Measurements from ENCODE around the gene PRSS50.

Gene PRSS50

DNA sequence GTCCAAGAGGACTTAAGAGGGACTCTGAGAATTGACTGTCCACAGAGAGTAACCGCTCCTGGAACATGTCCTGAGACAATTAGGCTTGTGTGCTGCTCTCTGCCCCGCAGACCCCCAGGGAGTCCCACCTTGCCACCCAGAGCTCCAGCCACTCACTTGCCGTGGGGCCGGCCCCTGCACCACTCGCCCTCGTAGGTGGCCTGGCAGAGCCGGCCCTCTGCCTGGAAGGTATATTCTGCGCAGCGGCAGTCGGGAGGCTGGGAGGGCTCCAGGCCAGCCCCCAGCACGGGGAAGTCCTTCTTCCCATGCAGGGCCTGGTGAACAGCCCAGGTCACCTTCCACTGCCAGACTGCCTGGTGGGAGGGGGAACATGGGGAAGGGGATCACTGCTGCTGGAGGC, 34.7 kb downstream of the PRSS50 start:
- no peak for DNase-seq

DNA sequence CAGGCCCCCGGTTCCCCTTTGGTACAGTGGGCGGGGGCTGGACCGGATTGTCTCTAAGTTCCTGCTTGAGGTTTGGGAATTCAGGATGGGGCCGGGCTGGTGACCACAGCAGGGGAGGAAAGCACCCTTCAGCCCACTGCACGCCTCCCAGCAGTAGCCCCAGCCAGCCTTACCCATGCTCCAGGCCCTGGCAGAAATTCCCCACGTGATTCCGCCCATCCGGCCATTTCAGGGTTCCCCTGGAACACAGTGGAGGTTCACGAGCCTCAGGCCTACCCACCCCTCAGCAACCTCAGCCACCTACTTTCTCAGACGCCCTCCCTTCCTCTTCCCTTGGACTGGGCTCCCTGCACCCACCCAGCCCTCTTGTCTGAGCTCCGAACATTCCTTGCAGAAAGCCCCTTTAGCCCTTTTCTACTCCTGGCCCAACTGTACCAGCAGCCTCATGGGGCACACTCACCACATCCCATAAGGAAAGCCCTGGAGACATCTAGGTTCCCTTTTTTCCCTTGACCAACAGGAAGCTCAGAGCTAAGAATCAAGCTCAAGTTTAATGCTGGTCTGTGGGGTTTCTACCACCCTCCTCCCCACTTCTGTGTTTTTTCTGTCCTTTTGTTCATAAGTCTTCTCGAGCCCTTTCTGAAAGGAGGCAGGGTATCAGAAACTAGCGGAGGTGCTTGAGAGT, 35.7 kb downstream of the PRSS50 start:
- no peak for DNase-seq

DNA sequence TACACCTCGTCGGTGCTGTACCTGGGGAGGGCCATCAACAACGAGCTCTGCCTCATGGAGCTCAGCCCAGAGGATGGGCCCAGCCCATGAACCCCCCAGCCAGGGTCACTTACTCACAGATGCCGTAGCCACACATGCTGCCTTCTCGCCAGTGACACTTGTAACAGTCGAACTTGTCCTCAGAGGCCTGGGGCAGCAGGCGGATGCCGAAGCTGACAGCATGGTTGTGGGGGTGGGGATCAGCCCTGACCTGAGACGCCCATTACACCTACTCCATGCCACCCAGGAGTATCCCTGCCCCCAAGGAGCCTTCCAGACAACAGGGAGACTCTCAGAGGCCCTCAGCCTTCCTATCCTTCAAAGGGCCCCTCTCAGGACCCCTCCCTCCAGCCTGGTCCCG, 36.3 kb downstream of the PRSS50 start:
- DNase-seq: no peak

DNA sequence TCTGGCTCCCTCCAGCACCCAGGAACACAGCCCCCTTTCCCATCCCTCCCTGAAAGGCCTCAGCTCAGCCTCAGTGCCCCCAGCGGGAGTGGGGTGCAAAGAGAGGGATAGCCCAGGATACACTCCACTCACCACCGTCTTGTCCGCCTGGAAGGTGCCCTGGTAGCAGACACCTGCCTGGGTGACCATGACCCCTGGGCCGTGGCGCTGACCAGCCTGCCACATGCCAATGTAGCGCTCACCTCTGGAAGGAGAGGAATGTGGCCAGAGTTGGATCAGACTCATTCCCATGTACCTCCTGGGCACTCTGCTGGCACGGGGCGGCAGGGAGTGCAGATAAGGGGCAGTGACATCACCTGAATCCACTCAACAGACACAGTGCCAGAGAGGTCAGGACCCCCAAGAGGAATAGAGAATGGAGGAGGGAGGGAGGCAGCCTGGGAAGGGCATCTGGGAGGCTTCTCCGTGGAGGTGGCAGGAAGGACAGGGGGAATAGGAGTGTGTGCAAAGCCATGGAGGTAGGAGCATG, 37.3 kb downstream of the PRSS50 start:
- DNase-seq: no peak

DNA sequence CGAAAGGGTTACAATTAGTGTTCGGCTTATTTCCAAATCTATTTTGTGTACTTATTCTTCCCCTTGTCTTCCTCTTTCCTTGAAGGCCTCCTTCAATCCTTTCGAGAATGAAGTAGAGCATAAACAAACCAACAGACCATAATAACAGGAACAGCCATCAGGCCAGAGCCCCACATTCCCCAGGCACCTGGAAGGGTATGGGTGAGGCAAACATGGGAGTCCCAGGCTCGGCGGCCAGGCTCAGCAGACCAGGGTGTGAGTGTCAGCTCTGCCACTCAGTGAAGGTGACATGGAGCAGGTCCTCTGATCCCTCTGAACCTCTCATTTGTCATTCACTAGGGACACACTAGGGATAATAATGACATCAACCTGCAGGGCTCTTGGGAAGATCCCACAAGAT, 38.0 kb downstream of the PRSS50 start:
- DNase-seq: no peak

DNA sequence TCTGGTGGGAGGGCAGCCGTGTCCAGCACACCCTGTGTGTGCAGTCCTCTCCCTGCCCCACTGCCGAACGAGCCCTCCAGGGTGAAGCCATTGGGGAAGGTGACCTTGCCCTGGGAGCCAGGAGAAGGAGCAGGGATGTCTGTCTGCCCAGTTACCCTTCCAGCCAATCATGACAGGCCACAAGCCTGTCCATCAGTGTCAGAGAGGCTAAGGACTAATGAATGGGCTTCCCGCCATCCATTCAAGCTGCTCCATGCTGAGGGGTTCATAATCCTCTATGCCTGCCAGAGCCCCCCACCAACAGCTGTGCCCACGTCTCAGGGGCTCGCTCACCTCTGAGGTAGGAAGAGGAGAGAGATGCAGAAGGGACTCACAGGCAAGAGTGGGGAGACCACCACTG, 39.4 kb downstream of the PRSS50 start:
- no peak for DNase-seq

DNA sequence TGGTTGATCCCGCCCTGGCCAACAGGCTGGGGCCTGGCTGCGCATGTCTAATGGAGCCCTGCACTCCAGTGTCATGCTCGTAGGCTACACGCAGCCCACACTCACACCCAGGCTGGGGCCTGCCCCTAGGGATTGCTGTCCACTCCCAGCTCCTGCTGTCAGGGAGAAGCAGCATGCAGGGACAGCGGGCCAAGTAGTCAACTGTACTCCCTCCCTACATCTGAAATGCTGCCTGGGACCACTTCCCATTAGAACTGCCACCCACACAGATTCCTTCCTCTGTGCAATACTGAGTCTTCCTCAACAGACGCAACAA, 40.3 kb downstream of the PRSS50 start:
- DNase-seq: no peak

DNA sequence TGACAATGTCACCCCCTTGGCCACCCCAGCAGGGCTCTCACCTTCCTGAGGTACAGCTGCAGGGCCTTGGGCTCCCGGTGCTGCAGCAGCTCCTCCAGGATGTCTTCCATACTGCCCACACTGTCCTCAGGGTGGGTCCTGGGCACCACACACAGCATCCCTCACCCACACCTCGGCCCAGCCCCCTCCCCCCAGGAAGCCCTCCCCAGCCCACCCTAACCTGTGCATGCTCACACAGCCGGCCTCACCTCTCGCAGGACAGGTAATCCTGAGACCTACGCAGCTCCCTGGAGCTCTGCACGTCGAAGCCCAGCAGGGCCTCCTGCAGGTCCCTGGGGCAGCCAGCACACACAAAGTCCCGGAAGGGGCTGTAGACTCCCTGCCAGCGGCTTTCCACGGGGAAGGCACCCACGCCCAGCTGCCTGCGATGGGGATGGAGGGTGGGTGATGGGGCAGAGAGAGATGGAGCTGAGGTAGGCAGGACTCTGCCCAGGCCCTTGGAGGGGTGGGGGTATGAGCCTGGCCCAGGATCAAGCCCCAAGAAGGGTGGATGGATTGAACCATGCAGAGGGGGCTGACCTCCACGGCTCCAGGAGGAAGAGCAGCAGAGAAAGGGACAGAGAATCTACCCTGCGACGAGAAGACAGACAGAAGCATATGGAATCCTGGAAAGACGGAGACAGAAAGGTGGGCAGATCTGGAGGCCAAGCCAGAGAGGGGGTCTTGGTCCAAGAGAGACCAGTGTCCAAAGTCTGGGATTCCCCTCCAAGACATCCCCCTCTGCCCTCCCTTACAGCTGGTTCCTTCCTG, 40.9 kb downstream of the PRSS50 start:
- no peak for DNase-seq

DNA sequence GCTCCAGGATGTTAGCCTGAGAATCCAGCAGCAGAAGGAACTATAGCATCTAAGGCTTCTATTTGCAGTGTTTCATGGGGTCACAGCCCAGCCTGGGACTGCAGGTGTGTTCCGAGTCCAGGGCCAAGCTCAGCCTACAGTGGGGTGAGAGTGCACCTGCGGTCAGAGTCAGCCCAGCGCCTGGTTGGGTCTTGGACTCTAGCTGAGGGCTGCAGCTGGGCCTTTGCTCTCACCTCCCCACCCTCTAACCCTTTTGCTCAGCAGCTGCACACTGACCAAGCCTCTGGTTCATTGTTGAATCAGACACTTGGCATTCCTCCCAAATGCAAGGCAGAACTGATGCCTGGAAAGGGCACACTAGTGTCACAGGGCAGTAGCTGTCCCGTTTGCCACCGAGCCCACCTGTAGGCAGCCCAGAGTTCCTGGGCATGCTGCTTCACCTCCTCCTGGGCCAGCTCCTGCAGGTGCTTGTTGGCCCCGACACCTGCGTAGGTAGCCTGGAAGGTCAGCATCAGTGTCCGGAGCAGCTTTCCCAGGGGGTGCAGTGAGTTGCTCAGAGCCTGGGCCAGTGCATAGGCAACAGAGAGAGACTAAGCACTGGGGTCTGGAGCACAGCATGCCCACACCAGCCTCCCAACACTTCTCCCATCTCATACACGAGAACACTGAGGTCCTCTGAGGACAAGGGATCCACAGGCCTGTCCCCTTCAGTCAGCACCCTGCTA, 41.7 kb downstream of the PRSS50 start:
- DNase-seq: no peak

DNA sequence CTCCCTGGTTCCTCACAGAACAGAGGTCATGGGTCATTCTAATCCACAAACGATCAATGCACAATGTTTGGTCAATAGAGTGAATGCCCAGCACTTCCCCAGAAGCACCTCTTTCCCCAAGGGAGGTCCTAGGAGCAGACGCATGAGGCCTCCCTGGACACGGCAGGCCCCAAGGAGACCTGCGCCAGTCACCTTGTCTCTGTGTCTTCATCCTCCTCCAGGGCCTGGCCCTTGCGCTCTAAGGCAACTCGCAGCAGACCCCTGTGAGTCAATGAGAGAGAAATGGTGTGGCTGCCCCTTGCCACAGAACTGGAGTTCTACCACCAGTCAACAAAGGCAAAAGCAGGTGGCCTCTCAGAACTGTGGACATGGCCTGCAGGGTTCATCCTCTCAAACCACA, 42.2 kb downstream of the PRSS50 start:
- DNase-seq: no peak

DNA sequence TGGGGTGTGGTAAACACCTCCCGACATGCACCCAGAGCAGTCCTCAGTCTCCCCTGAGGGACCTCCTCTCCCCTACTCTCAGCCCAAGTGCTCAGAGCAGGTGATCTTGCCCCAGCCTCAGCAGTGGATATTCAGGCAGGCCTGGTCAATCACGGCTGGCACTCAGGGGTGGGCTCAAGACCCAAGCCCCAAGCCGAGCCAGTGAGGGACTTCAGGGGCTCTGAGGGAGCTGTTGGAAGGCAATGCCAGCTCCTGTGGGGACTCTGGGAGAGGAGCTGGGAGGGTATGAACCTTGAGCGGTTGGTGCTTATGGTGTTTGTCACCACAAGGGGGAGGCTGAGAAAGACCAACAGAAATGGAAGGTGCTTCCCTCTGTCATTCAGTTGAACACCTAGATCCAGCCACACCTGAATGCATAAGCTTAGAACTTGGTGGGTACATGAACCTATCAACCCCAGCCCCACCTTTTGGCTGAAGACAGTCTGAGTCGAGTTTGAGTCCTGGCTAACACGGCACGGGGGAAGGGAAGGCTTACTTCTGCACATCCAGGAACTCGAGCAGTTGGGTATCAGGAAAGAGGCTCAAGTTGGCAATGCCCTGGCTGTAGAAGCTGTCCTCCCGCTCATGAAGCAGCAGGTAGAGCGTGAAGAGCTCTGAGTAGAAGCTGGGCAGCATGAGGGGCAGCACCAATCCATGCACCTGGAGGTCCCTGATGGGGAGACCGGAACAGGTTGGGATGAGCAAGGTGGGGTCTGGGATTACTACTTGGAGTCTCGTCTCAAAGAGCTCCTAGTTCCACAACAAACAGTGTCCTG, 43.4 kb downstream of the PRSS50 start:
- DNase-seq: no peak

DNA sequence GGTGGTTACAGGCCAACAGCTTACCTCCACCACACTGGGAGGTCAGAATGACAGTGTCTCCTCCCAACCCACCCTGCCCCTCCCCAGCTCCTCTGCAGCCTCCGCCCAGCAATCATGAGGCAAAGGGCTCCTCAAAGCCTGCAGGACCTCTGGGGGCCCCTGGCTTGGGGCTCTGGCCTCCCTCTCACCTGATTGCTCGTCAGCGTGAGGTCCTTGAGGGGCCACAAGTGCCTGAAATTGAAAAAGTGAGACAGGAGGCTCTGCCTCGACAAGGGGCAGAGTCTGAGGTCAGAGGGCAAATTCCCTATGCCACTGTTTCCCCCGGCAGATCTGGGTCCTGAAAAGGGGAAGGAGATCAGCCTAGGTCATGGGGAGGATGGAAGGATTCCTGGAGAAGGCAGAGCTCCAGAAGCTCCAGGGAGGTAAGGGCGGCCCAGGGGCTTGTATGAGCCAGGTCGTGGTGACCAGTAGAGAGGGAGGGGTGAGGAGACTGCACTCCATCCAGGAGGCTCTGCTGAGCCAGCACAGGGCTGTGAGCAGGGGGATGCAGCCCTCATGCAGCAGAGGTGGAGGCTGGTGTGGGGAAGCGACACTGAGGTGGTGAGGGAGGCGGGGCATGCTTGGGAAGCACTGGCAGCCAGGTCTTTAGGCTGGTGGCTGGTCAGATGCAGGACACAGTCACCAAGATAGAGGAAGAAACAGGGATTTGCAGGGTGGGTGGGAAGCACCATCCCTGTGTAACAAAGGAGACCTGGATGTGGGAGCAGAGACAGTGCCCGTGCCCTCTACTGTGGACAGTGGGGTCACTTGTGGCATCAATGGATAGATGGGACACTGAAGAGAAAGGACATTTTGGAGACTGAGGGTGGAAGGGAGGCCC, 44.3 kb downstream of the PRSS50 start:
- no peak for DNase-seq

DNA sequence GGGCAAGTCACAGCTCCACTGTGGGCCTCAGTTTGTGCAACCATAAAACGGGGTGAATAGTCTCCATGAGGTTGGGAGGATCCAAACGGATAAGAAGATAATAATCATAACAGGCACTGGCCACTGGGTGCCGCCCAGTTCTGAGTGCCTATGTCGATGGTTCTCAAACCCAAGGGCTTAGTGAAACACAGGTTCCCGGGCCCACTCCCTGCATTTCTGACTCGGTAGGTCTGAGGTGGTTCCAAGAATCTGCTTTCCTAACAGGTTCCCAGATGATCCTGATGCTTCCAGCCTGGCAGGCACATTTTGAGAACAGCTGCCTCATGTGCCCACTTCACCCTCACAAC, 45.3 kb downstream of the PRSS50 start:
- DNase-seq: no peak

DNA sequence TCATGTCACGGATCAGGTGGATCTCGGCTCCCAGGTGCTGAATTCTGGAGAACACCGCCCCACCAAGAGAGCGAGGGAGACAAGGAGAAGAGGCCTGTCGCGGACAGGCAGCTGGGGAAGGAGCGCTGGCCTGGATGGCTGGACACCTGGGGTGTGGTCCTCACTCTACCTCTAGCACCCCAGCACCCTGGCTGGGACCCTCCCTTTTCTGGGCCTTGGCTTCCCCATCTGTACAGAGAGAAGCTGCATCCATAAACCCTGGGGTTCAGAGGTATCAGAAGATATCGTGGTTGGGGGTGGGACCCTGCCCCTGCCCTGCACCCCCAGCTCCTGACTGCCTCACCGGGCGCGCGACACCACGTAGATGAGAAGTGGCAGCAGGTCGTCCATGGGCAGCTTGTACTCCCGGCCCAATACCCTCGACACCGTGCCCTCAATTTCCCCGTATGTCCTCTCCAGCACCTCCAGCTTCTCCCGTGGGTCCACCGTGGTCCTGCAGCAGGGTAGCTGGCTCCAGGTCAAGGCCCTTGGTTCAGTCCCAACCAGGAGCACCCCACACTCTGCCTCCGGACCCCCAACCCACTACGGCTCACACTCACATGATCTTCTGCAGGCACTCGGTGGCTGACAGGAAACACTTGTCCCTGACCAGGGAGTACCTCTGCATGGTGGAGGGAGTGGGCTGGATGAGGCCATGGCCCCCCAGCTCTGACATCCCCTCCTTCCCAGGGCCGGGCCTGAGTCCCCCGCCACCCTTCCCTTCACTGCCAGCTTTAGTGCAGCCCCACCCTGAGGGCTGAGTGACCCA, 45.9 kb downstream of the PRSS50 start:
- no peak for DNase-seq

DNA sequence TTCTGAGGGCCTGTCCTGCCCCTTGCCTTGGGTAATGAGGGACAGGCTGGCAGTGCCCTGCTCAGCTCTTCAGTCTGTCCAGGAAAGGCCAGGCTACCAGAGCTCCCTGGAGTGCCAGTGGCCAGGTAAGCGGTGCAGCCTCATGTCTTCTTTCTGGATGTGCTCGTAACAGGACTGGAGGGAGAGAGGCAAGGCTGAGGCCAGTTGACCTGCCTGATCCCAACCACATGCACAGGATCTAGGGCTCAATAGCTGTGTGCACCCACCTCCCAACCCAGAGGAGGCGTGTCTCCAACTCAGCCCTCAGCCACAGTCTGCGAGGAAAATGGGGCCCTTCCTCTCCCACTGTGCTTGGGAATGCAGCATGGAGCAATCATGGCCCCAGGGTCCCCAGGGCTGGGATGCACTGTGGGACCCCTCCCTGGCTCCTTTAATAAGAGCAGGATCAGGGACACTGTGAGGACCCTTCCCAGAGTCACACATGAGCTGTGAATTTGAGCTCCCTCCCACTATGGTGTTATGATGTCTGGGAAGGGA, 46.7 kb downstream of the PRSS50 start:
- no peak for DNase-seq

DNA sequence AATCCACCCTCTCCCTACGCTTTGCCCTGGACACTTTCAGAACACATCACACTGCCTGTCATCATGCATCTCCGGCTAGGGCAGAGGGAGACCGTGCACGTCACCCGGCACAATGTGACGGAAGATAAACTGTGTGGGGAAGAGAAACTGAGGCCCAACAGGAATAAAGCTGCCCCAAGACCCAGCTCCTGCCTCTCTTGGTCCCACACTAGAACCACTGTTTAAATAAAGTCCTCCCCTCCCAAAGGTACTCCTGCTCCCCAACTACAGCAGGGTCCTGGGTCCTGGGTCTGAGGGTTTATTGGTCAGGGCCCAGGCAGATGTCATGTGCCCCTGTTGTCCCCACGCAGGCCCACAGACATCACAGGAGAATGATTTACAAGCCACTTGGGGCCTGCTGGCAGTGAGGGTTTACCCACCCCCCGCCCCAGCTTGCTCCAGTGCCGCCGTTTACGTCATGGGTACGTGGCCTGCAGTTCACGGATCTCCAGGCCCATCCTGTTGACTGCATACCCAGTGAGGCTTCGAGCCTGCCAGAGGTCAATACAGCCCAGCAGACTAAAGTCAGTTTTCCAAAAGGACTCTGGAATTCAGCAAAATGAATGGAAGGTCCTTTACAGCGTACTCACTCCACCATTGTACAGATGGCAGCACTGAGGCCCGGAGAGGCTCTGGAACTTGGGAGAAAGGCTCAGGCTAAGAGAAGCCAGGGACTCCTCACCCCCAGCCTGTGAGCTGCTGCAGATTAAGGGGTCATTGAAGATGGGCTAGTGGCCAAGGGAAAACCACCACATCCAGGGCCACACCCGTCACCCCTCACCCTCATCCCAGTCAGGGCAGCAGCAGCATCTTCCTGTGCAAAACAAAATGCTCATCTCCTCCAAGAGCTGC, 47.4 kb downstream of the PRSS50 start:
- no peak for DNase-seq

DNA sequence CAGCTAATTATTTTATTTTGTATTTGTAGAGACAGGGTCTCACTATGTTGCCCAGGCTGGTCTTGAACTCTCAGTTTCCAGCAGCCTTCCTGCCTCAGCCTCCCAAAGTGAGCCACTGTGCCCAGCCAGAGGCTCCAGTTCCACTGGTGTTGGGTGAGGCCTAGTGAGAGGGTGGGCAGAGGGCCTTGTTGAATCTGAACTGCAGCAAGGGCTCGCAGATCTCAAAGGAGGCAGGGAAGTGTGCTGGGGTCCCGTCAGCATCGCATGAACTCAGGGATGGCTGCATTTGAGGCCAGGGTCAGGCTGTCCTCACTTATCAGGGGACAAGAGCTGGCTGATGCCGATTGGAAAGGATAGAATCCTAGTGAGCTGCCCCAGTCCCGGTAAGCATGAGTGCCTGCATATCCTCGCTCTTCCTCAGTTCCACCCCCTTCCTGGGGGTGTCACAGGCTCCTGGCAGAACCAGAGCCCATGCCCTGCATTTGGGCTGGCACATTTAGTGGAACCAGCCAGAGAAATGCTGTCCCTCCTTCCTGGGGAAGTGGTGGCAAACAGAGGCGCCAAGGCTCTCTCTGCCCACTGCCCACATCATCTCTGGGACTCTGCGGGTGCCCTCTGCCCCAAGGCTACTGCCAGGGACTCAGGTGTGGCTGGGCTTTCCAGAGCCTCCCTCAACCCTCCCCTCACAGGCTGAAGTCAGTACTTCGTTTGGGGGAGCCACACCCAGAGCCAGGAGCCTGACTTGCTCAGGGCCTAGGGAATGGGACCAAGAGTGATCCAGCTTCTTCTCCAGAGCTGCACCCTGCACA, 48.3 kb downstream of the PRSS50 start:
- no peak for DNase-seq

DNA sequence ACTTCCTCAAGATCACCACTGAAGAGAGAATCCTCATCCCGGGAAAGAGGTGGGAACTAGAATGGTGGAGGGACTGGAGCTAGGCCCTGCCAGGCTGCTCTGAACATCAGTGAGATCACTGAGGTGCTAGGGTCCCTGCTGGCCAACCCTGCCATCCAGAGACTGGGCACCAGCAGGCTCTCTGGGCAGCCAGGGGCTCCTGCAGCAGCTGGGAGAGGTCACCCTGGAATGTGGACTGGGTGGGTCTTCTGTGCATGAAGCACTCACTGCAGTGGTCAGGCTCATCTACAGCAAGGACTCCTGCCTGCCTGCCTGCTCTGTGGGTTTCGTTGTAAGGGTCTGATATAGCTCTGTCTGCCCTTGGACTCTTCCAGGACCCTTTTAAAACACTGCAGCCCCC, 49.1 kb downstream of the PRSS50 start:
- DNase-seq: no peak

DNA sequence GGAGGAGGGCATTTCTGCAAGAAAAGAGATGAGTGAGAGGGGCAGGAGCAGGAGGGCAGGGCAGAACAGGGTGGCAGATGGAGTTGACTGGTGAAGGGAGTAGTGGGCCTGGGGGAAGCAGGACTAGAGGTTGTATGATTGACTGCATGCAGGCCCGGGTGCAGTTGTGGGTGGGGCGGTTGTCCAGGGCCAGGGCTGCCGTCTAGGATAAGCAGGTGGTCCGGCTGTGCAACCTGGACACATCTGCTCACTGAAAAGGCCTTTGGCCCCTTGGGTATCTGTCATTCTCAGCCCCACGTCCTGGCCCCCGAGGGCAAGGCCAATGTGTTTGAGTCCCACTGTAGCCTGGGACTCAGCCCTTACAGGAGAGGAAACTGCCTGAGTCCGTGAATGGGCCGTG, 49.6 kb downstream of the PRSS50 start:
- no peak for DNase-seq

Data from NCI-H2081 (cell line).